ENCODE results near the gene MIEN1. TPM values are rescaled to one million over a fixed set of nuclear protein-coding genes. Genes with fewer than 3 reads are reported as not detected.

The MIEN1 gene
- total and polyA plus RNA-seq, 2 of the 13 experiments (the other 11 are each of a cell fraction or from before 2014, with no cell fraction given) = 40.6 to 56.6 TPM

- TF ChIP-seq ZNF276 (CRISPR knock-in tag; IDR thresholded peaks at IDR 0.05; ENCODE audit: low read depth) = no peak
- peak; percentile 48; the same call in 1 of the 2 replicates for TF ChIP-seq SALL2 (CRISPR knock-in tag; IDR thresholded peaks at IDR 0.05)
- no peak for TF ChIP-seq FIP1L1 (IDR thresholded peaks at IDR 0.05; ENCODE audit: borderline replicate concordance, insufficient read depth, low read depth, low read length)
- no peak for TF ChIP-seq MAFG (CRISPR knock-in tag; IDR thresholded peaks at IDR 0.05)
- no peak for TF ChIP-seq U2AF1 (optimal IDR thresholded peaks at IDR 0.05; ENCODE audit: low read depth, low read length)
- TF ChIP-seq KMT2B (CRISPR knock-in tag; IDR thresholded peaks at IDR 0.05) = no peak
- TF ChIP-seq ZNF800 (CRISPR knock-in tag; IDR thresholded peaks at IDR 0.05) = peak; percentile 77; the same call in 1 of the 2 replicates
- TF ChIP-seq CC2D1A (CRISPR knock-in tag; IDR thresholded peaks at IDR 0.05) = no peak
- TF ChIP-seq AGO2 (optimal IDR thresholded peaks at IDR 0.05; ENCODE audit: low read depth, low read length) = peak; percentile 93
- TF ChIP-seq ZSCAN12 (CRISPR knock-in tag; IDR thresholded peaks at IDR 0.05) = no peak
- TF ChIP-seq ZSCAN30 (CRISPR knock-in tag; IDR thresholded peaks at IDR 0.05) = no peak
- TF ChIP-seq HNRNPK (IDR thresholded peaks at IDR 0.05; ENCODE audit: low read depth, low read length, poor library complexity, severe bottlenecking) = peak; percentile 1
- TF ChIP-seq MLXIP (CRISPR knock-in tag; IDR thresholded peaks at IDR 0.05; ENCODE audit: borderline replicate concordance) = no peak
- no peak for TF ChIP-seq ESRRA (CRISPR knock-in tag; IDR thresholded peaks at IDR 0.05; ENCODE audit: low read depth)
- TF ChIP-seq ZSCAN22 (CRISPR knock-in tag; IDR thresholded peaks at IDR 0.05) = no peak
- TF ChIP-seq HNRNPLL (IDR thresholded peaks at IDR 0.05; ENCODE audit: low read depth, low read length, poor library complexity, severe bottlenecking) = peak; percentile 4
- TF ChIP-seq ZFP91 (CRISPR knock-in tag; IDR thresholded peaks at IDR 0.05; ENCODE audit: borderline replicate concordance) = no peak; the same call in 1 of the 2 replicates
- TF ChIP-seq BCL3 (CRISPR knock-in tag; IDR thresholded peaks at IDR 0.05) = no peak
- TF ChIP-seq HOXA5 (CRISPR knock-in tag; IDR thresholded peaks at IDR 0.05) = peak; percentile 49
Observed at GRCh38 chr17:39739885-39740356, 9.6 kb upstream of the MIEN1 start (continued).

Data from HepG2 (cell line).